ENCODE measurements around the gene TBCEL. TPM values are rescaled to one million over a fixed set of nuclear protein-coding genes. Genes with fewer than 3 reads are reported as not detected.

The TBCEL gene
- 18.6 and 19.7 TPM in 2 replicates for total RNA-seq
- long read RNA-seq, result 0 reads

GRCh38 chr11:121023848-121024751 lies at the start of gene TBCEL:
TSS of gene TBCEL (plus strand) at chr11:121024102. CDS start at chr11:121045691, 21,589 bp downstream.
- TF ChIP-seq, protein P1, sequence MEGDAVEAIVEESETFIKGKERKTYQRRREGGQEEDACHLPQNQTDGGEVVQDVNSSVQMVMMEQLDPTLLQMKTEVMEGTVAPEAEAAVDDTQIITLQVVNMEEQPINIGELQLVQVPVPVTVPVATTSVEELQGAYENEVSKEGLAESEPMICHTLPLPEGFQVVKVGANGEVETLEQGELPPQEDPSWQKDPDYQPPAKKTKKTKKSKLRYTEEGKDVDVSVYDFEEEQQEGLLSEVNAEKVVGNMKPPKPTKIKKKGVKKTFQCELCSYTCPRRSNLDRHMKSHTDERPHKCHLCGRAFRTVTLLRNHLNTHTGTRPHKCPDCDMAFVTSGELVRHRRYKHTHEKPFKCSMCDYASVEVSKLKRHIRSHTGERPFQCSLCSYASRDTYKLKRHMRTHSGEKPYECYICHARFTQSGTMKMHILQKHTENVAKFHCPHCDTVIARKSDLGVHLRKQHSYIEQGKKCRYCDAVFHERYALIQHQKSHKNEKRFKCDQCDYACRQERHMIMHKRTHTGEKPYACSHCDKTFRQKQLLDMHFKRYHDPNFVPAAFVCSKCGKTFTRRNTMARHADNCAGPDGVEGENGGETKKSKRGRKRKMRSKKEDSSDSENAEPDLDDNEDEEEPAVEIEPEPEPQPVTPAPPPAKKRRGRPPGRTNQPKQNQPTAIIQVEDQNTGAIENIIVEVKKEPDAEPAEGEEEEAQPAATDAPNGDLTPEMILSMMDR (conservative IDR thresholded peaks at IDR 0.05), result no peak
- no peaks in the 10 kb centered on the region for H3K36me3 Mint-ChIP-seq (ENCODE audit: low read depth)
- peaks cover 25% of the 10 kb centered on the region for H3K4me1 Mint-ChIP-seq
- no peaks in the 10 kb centered on the region for H3K9me3 Mint-ChIP-seq
- peak within 1 kb of the TSS; percentile 46 for H3K27ac Mint-ChIP-seq (ENCODE audit: unreplicated experiment)
- H3K27me3 Mint-ChIP-seq (ENCODE audit: low read depth), result peaks cover 9% of the 10 kb centered on the region
- peak; percentile 91 for DNase-seq (ENCODE audit: low read depth, low spot score)
- H3K4me3 Mint-ChIP-seq, result peak within 1 kb of the TSS; percentile 92

DNA sequence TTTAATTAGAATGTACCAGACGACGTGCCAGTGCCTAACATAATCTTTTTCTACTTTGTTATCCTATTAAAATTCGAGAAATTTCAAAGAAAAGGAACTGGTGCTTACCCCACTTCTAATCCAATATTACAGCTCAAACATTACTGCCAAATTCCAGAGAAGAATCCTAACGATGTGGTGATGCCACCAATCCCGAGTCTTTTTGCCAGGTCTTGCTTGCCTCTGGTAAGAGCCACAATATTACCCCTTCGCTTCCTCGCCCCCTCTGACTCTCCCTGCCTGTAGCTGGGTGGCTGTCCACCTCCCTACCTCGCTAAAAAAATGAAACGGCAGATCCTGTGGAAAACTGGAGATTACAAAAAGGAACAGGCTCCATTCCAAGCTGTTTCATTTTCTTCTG lies 49.4 kb upstream of the TBCEL start:
- Mint-ChIP-seq H3K27ac (ENCODE audit: unreplicated experiment) (no peak overlapping the region), H3K4me3 (no peak overlapping the region), H3K27me3 (ENCODE audit: low read depth) (no peaks in the 10 kb centered on the region), H3K36me3 (ENCODE audit: low read depth) (no peaks in the 10 kb centered on the region), H3K4me1 (peaks cover 17% of the 10 kb centered on the region), H3K9me3 (no peaks in the 10 kb centered on the region)
- TF ChIP-seq, protein P1 (conservative IDR thresholded peaks at IDR 0.05), result no peak
- DNase-seq (ENCODE audit: low read depth, low spot score), result no peak

DNA sequence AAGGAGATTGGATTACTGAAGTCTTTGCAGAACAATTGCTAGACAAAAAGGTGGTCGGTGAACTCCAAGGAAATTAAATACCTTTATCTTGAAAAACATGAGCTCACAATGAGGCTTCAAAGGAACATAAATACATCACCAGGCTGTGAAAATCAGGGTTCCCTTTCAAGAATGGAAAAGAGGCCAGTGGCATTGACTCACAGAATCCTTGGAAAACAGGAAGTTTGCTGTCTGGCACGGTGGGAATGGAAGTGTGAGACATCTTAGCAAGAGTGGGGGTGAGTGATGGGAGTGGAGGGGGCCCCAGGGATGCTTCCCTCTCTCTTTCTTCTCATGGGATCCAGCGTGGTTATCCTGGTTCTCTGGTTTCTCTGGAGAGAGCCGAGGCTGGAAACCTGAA lies 48.9 kb upstream of the TBCEL start:
- no peaks in the 10 kb centered on the region for H3K27me3 Mint-ChIP-seq (ENCODE audit: low read depth)
- no peaks in the 10 kb centered on the region for H3K36me3 Mint-ChIP-seq (ENCODE audit: low read depth)
- H3K9me3 Mint-ChIP-seq, result no peaks in the 10 kb centered on the region
- no peak overlapping the region for H3K27ac Mint-ChIP-seq (ENCODE audit: unreplicated experiment)
- H3K4me3 Mint-ChIP-seq, result no peak overlapping the region
- H3K4me1 Mint-ChIP-seq, result peaks cover 17% of the 10 kb centered on the region
- TF ChIP-seq, protein P1 (conservative IDR thresholded peaks at IDR 0.05), result no peak
- no peak for DNase-seq (ENCODE audit: low read depth, low spot score)

GRCh38 chr11:120977266-120978137 lies 46.4 kb upstream of the TBCEL start:
- no peak for DNase-seq (ENCODE audit: low read depth, low spot score)
- H3K9me3 Mint-ChIP-seq, result no peaks in the 10 kb centered on the region
- no peak overlapping the region for H3K4me3 Mint-ChIP-seq
- no peaks in the 10 kb centered on the region for H3K27me3 Mint-ChIP-seq (ENCODE audit: low read depth)
- H3K4me1 Mint-ChIP-seq, result peaks cover 17% of the 10 kb centered on the region
- no peak overlapping the region for H3K27ac Mint-ChIP-seq (ENCODE audit: unreplicated experiment)
- H3K36me3 Mint-ChIP-seq (ENCODE audit: low read depth), result no peaks in the 10 kb centered on the region
- TF ChIP-seq, protein P1 (conservative IDR thresholded peaks at IDR 0.05), result no peak

- Mint-ChIP-seq H3K36me3 (ENCODE audit: low read depth) (no peaks in the 10 kb centered on the region), H3K27ac (ENCODE audit: unreplicated experiment) (no peak overlapping the region), H3K4me1 (peaks cover 17% of the 10 kb centered on the region), H3K9me3 (no peaks in the 10 kb centered on the region), H3K4me3 (no peak overlapping the region), H3K27me3 (ENCODE audit: low read depth) (peaks cover 3% of the 10 kb centered on the region)
- DNase-seq (ENCODE audit: low read depth, low spot score), result no peak
- TF ChIP-seq, protein P1 (conservative IDR thresholded peaks at IDR 0.05), result no peak
Observed at GRCh38 chr11:120978701-120979100, 45.2 kb upstream of the TBCEL start.

All from neural crest cell (in vitro differentiated cells).